ENCODE measurements around the gene RAC3. TPM values are rescaled to one million over a fixed set of nuclear protein-coding genes. Genes with fewer than 3 reads are reported as not detected.

Gene RAC3
- total RNA-seq, 4 donors from 2014 or later, result 5.2 to 28.3 (median 14.6) TPM

DNA sequence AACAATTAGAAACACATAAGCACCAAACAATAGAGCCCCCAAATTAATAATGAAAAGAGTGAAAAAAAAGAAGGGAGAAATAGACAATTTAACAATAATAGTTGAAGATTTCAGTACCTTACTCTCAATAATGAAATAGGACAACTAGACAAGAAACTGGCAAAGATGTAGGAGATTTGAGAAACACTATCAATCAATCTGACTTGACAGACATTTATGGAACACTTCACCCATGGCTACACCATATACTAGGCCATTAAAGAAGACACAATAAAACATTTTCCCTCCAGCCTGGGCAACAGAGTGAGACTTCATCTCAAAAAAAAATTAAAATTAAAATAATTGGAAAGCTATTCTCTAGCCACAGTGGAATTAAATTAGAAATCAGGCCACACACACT, 39.1 kb downstream of the RAC3 start:
- TF ChIP-seq, protein P1, sequence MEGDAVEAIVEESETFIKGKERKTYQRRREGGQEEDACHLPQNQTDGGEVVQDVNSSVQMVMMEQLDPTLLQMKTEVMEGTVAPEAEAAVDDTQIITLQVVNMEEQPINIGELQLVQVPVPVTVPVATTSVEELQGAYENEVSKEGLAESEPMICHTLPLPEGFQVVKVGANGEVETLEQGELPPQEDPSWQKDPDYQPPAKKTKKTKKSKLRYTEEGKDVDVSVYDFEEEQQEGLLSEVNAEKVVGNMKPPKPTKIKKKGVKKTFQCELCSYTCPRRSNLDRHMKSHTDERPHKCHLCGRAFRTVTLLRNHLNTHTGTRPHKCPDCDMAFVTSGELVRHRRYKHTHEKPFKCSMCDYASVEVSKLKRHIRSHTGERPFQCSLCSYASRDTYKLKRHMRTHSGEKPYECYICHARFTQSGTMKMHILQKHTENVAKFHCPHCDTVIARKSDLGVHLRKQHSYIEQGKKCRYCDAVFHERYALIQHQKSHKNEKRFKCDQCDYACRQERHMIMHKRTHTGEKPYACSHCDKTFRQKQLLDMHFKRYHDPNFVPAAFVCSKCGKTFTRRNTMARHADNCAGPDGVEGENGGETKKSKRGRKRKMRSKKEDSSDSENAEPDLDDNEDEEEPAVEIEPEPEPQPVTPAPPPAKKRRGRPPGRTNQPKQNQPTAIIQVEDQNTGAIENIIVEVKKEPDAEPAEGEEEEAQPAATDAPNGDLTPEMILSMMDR (IDR thresholded peaks at IDR 0.05; ENCODE audit: low read depth), result no peak

DNA sequence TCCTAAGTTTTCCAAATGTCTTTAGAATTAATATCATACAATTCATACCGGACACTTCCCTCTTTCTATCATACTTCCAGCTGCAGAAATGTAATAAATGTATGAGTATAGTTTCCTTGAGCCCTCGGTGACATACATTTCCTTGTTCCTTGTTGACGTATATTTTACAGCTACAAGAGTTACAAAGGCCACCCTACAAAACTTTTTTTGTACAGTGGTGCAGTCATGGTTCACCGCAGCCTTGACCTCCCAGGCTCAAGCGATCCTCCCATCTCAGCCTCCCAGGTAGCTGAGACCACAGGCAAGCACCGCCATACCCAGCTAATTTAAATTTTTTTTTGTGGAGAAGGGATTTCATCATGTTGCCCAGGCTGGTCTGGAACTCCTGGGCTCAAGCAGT, 41.3 kb downstream of the RAC3 start:
- TF ChIP-seq, protein P1 (IDR thresholded peaks at IDR 0.05; ENCODE audit: low read depth), result no peak

DNA sequence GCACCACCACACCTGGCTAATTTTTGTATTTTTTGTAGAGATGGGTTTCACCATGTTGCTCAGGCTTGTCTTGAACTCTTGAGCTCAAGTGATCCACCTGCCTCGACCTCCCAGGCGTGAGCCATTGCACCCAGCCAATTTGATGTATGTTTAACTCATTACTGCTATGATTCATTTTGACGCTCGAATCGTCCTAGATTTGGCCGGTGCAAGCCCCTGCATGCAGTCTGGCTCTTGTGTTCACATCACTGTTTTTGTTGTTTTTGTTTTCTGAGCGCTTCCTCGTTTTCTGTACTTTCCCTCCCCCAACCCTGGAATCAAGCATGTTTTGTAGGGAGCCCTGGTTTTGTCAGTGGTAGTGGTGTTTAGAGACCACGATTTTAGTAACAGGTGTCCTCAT, 42.0 kb downstream of the RAC3 start:
- TF ChIP-seq, protein P1 (IDR thresholded peaks at IDR 0.05; ENCODE audit: low read depth), result no peak

DNA sequence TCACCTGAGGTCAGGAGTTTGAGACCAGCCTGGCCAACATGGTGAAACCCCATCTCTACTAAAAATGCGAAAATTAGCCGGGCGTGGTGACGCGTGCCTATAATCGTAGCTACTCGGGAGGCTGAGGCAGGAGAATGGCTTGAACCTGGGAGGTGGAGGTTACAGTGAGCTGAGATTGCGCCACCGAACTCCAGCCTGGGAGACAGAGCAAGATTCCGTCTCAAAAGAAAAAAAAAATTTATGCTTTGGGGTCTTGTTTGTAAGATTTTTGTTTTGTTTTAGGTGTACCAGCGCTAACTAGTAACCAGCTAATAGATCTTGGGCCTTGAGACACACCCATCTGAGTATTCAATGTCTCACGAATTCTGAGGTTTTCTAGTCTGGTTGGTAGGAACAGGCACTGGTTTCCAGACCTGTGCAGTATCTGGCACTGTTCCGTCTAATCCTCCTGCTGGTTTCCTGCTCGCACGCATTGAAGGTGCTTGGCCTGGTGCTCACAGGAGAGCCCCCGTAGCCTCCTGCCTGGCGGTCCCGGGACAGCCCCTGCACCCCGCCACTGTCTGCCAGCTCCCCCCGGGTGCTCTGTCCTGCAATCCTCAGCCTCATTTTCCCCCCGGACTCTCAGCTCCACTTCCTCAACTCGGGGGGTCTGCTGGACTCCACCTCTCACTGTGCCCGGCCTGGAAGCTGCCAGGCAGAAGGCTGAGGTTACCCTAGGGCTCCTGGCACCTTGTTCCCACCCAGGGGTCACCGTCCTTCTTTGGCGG, 44.7 kb downstream of the RAC3 start:
- TF ChIP-seq, protein P1 (IDR thresholded peaks at IDR 0.05; ENCODE audit: low read depth), result no peak

DNA sequence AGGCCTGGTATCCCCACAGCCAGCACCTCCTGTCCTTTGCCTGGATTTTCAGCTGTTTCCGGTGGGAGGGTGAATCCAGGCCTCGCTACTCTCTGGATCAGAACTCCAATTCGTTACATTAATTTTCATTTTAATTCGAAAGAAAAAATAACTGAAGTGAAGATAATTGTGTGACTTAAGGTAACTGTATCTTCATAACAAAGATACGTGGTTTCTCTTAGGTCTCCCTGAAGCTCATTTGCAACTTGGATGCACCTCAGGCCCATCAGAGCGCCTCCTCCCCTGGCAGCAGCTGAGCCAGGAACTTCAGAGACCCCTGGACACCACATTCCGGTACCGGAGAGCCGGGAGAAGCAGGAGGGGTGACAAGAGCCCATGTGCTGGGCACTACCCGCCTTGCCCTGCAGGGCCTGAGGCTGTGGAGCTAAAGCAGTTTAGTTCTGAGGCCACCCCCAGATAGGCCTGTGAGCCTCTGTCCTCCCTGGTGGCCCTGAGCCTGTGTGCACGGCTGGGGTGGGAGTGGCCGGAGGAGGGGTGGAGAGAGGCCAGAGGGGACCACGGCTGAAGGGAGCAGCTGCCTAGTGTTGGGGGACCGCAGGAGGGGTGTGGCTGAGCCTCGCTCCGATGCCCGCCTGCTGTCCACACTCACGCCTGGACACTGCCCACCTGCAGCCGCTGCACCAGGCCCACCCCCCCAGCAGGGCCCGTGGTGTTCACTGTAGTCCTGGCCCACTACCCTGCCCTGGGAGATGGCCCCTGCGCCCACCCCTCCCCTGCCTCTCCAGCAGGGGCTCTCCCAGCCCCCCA, 45.5 kb downstream of the RAC3 start:
- TF ChIP-seq, protein P1 (IDR thresholded peaks at IDR 0.05; ENCODE audit: low read depth), result no peak

DNA sequence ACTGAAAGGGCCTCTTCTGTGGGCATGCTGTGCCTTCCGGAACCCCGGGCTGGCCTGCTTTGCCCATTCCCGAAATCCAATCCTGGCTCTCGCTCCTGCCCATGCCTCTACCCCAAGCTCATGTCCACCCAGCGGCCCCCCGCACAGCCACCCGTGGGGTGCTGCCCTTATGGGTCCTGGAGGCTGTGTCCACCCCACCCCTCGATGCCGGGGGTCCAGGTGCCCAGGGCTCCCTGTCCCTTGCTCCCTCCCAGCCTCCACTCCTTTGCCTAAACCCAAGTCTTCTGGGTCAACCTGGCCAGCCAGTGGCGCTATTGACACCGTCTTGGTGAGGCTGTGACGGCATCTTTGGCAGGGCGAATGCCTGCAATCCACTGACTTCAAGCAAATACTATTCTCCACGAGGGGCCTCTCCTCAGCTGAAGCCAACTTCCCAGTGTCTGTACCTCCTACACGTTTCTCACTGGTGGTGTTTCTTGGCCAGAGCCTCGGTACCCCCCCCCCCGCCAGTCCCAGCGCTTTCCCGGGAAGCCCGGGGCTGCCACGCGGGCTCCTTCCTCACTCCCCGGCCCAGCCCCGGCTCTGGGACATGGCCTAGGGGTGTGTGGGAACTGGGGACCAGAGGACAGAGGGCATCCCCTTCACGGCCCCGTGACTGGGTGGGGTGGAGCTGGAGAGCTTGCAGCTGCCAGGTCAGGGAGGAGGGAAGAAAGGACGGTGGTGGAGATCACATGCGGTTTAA, 46.3 kb downstream of the RAC3 start:
- TF ChIP-seq, protein P1 (IDR thresholded peaks at IDR 0.05; ENCODE audit: low read depth), result no peak

DNA sequence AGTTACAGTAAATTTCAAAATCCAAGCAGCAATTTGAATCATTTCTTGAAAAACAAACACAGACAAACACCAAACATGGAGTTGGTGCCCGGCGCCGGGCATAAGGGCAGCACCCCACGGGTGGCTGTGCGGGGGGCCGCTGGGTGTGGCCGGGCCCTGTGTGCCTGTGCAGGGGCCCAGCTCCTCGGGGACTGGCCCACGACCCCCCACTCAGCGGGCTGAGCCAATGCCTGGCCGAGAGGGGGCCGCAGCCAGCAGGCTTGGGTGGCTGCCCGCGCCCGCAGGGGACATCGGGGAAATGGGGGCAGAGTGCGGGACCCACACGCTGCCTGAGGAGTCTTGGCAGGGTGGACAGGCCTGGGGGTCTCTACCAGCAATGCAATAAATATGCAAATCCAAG, 47.0 kb downstream of the RAC3 start:
- TF ChIP-seq, protein P1 (IDR thresholded peaks at IDR 0.05; ENCODE audit: low read depth), result no peak

Data from subcutaneous adipose tissue (tissue), 4 donors.